ENCODE results near the gene BPNT1. TPM values are rescaled to one million over a fixed set of nuclear protein-coding genes. Genes with fewer than 3 reads are reported as not detected.

The BPNT1 gene, protein sequence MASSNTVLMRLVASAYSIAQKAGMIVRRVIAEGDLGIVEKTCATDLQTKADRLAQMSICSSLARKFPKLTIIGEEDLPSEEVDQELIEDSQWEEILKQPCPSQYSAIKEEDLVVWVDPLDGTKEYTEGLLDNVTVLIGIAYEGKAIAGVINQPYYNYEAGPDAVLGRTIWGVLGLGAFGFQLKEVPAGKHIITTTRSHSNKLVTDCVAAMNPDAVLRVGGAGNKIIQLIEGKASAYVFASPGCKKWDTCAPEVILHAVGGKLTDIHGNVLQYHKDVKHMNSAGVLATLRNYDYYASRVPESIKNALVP
- total RNA-seq, result 20.8 and 28.5 TPM in 2 replicates

DNA sequence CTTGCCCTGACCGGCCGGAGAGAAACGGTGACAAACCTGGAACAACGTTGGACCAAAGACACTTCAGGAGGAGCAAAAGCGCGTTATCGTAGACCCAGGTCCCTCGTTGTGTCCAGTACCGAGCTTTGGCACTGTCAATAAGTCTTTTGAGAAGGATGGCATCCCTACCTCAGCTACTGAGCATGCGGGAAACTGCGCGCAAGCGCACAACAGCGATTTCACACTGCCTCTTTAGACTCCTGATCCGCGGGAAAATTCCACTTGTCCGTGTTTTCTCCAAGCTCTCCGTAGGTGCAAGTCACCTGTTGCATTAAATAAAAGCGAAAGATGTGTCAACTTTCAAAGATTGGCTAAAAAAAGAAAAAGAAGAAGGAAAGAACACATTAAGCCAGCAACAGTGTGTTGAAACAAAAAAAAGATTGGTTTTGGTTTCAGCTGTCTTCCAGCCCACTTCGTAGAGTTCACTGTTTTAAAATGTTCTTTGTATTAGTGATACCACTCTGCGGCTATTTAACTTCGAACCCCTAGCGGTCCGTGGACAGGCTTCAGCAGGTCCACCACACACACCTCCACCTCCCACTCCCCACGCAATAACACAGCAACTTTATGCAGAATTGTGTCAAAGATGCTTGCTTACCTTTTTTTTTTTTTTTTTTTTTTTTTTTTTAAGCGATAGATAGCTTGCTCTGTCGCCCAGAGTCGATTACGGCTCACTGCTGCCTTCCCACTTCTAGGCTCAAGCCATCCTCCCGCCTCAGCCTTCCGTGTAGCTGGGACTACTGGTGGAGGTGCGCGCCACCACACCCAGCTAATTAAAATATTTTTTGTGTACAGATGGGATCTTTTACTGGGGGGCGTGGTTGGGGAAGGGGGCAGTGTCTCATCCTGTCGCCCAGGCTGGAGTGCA is at the start of gene BPNT1:
Gene BPNT1, minus strand, starts transcription at position 139 of the 907 bp plus-strand sequence. CDS start 9,942 bp downstream, outside the sequence.

DNA sequence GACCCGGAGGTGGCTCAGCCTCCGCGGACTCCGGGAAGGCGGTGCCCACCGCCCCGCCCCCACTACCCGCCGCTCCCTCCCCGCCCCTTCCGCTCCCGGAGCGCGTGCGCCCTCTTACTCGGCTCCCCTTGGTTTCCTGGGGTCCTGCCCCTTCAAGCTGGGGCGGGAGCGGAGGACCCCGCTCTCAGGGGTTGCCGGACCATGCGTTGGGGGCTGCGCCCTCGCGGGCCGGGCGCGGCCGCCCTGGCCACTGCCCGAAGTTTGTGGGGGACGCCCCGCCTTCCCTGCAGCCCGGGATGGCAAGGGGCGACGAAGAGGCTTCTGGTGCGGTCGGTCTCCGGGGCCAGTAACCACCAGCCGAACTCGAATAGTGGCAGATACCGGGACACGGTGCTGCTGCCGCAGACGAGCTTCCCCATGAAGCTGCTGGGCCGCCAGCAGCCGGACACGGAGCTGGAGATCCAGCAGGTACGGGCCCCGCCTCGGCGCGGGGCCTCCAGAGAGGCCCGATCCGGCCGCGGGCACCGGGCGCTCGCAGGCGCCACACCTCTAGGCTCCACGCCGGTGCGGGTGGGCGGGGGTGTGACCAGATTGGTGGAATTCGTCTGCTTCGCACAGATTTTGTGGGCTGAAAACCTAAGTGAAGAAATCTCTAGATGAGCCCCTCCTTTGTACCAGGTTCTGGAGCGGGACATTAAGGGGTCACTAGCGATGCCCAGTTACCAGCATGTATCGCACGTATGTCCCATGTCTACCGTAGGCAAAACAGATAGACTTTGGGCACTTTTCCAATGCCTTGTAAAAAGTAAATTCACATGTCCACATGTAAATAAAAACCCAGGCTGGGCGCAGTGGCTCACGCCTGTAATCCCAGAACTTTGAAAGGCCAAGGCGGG is 4.7 kb upstream of the BPNT1 start, which contains the start of gene IARS2:
Gene IARS2, plus strand, starts transcription at position 117 of the 896 bp plus-strand sequence. Its CDS starts 85 bp downstream, at position 202.

DNA sequence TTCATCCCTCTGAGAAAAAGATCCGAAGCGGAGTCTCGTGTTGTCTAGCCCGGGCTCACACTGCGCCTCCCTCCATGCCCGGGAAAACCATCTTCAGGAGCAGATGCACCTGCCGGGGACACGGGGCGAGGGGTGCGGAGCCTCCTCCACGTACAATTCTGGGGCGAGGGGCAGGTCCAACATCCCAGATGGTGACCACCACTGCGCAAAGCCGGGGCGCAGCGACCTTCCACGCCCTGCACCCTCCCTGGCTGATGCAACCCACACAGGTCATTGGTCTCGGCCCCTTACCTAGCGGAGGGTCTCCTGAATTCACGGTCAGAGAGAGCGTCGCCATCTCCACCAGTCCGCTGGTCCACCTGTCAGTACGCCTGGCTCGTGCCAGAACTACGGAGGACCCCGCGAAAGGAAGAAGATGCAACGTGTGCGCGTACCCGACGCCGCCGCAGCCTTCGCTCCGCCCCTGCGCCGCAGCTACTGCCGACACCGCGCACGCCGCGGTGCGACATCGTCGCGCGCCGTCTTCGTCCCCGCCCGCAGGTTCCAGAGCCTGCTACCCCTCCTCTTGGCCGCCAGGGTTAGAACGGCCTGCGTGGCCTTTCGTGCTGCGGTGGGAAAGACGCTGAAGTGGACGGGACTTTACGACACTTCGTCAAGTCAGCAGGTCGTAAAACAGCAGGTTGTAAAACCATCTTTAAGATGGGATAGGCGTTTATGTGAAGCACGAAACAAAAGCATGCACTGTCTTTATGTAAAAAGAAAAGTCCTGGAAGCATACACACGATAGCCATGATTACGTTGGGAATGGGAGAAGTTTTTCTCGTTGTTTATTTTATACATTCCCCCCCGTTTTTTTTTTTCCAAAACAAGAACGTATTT is 43.3 kb downstream of the BPNT1 start, which contains the start of gene EPRS1:
Gene EPRS1, minus strand, starts transcription at position 454 of the 879 bp plus-strand sequence. Its CDS starts 117 bp downstream, at position 337.

Other genes starting within 250 kb of the BPNT1 start
- not detected in 2 replicates for gene SLC30A10, start 161.2 kb downstream of the BPNT1 start, total RNA-seq
- gene EPRS1, start 43.3 kb downstream of the BPNT1 start, total RNA-seq, result 114 and 131 TPM in 2 replicates
- gene IARS2, start 4.3 kb upstream of the BPNT1 start, total RNA-seq, result 66.9 and 92.3 TPM in 2 replicates
- gene RAB3GAP2, start 182.7 kb upstream of the BPNT1 start, total RNA-seq, result 18.5 and 24.6 TPM in 2 replicates

Measured in myometrial cell (primary cell).